ENCODE measurements around the gene GALNT9.

Gene GALNT9

DNA sequence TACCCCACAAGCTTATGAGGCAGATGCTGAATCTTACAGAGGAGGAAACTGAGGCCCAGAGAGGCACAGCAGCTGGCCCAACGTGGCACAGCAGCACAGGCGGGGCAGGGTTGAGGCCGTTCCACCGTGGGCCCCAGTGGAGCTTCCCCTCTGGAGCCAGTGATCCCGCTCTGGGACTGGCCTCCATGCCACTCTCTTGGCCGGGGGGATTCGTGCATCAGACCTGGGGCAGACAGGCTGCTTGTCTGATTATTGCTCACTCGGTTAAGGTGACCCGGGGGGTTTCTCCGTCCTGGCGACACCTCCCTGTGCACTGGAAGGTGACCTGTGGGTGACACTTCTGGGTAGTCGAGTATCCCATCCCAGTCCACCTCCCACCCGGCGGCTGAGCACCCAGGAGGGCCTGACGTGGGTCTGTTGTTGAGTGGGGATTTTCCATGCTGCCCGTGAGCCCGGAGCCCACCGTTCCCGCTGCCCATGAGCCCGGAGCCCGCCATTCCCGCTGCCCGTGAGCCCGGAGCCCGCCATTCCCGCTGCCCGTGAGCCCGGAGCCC lies 157.3 kb downstream of the GALNT9 start:
- no peak for DNase-seq (ENCODE audit: low spot score)
- TF ChIP-seq, protein P1, sequence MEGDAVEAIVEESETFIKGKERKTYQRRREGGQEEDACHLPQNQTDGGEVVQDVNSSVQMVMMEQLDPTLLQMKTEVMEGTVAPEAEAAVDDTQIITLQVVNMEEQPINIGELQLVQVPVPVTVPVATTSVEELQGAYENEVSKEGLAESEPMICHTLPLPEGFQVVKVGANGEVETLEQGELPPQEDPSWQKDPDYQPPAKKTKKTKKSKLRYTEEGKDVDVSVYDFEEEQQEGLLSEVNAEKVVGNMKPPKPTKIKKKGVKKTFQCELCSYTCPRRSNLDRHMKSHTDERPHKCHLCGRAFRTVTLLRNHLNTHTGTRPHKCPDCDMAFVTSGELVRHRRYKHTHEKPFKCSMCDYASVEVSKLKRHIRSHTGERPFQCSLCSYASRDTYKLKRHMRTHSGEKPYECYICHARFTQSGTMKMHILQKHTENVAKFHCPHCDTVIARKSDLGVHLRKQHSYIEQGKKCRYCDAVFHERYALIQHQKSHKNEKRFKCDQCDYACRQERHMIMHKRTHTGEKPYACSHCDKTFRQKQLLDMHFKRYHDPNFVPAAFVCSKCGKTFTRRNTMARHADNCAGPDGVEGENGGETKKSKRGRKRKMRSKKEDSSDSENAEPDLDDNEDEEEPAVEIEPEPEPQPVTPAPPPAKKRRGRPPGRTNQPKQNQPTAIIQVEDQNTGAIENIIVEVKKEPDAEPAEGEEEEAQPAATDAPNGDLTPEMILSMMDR (IDR thresholded peaks at IDR 0.05) = no peak
- Histone ChIP-seq H3K27ac (no peak overlapping the region), H3K4me3 (no peak overlapping the region)

DNA sequence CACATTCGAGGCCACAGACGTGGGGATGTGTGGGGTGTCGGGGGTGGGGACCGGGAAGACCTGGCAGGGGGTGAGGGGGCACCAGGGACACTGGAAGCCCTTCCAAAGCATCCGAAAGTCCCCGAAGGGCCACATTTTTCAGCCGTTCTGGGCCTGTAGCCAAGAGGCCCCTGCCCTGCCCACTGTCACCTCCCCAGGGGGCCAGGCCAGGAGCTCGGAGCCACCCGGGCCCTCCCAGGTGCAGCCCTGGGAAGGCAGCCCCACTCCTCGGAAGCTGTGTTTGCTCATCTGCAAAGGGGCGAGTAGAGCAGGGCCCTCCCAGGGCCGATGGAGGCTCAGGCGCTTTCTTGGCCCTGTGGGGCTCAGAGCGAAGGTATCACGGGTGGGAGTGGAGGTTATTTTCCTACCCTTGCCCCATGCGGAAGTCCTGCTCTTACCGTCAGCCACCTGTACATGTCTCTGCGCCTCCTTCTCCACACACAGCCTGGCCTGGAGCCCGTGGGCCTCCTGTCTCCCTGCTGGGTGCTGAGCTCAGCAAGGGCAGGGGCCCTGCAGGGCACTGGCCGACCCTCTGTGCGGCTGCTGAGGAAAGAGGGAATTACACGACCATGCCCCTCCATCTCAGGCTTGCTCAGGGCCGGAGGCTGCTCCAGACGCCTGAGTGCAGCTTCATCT lies 158.0 kb downstream of the GALNT9 start:
- Histone ChIP-seq H3K4me3 (no peak overlapping the region), H3K27ac (no peak overlapping the region)
- no peak for DNase-seq (ENCODE audit: low spot score)
- TF ChIP-seq, protein P1 (IDR thresholded peaks at IDR 0.05) = no peak

DNA sequence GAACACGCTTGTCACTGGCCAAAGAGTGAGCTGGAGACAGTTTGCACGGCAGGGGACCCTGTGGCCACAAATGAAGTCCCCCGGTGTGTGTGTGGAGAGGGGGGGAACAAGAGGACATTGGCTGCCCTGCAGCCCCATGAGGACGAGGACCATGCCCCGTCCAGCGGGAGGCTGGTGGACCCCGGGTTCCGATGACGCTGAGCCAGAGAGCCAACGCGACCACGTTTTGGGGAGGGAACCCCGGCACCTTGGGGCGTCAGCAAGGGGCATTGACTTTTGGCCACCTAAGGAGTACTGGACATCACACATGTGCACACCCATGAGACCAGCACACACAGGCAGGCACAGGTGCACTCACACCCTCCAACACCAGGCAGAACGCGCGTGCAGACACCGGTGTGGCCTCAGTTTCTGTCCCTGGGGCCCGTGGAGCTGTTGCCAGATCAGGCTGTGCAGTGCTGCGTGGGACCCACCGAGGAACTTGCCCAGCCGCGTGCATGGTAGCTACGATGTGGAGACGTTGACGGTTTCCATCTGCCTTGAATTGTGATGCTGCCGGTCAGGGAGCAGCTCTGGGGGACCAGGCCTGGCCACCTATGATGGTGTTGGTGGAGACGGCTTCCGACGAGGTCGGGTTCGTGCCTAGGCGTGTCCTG lies 158.6 kb downstream of the GALNT9 start:
- DNase-seq (ENCODE audit: low spot score) = no peak
- TF ChIP-seq, protein P1 (IDR thresholded peaks at IDR 0.05) = no peak
- H3K4me3 ChIP-seq = no peak overlapping the region
- no peak overlapping the region for H3K27ac ChIP-seq

DNA sequence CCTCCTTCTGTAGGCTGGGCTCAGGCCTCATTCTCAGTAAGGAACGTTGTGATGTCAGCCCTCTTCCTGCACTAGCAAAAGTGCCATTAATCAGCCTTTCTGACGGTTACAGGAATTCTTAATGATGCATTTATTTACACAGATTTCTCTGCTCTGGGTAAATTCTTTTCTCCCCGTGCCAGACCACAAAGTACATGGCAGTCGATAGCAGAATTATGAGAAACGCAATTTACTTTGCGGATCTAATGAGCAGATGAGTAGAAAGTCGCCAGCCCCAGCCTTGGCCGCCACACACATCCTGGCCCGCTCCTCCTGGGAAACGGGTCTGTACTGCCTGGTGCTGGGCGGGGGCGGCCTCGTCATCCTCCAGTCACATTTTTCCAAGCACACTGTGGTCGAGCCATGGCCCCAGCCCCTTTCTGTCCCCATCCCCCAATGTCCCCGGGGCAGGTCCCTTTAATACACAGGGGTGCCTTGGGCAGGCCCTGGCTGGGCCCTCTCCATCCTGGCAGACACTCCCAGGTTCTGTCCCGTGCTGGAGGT lies 159.2 kb downstream of the GALNT9 start:
- Histone ChIP-seq H3K4me3 (no peak overlapping the region), H3K27ac (no peak overlapping the region)
- DNase-seq (ENCODE audit: low spot score) = no peak
- TF ChIP-seq, protein P1 (IDR thresholded peaks at IDR 0.05) = no peak

DNA sequence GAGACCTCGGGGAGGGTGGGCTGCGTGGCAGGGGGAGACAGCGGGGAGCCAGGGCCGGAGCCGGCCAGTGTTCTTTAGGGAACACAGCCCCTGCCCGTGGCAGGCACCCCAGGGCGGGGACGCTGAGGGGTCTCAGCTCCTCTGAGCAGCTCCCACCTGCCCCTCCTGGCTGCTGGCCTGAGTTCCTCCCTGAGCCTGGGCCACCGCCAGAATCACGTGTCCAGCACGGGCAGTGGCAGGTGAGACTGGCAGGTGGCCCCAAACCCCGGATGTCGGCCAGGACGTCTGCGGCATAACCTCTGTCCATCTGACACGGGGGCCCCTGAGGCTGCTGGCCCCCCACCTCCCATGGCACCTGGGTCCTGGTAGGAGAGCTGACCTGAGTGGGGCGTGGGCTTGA lies 160.0 kb downstream of the GALNT9 start:
- no peak overlapping the region for H3K27ac ChIP-seq
- TF ChIP-seq, protein P1 (IDR thresholded peaks at IDR 0.05) = no peak
- DNase-seq (ENCODE audit: low spot score) = no peak
- no peak overlapping the region for H3K4me3 ChIP-seq

DNA sequence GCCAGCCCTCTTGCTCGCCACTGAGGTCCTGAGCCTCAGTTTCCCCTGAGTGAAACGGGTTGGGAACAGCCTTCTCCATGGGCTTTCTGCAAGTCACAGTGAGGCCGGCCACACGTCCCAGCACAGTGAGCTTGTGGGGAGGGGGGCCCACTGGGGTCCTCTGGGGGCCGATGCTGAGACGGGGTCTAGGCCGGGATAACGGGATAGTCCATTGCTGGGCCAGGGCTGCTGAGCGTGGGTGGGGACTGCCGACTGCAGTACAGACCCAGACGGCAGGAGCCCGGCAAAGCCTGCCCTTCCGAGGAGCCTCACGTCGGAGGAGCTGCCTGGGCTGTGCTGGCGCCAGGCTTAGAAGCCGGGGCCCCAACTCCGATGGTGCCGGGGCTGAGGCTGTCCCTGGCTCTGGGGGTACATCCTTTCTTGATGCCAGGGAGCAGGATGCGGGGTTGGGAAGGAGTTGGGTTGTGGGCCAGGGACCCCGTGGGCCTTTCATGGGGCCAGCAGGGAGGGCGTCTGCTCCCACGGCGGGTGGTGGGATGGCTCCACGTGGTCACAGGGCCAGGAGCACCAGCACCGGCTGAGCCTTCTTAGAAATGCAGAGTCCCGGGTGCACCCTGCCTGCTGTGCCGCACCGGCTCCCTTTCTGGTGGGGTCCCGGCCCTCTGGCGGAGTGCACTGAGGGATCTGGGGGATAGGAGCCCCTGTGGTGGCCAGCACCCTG lies 160.9 kb downstream of the GALNT9 start:
- no peak for DNase-seq (ENCODE audit: low spot score)
- Histone ChIP-seq H3K4me3 (no peak overlapping the region), H3K27ac (no peak overlapping the region)
- TF ChIP-seq, protein P1 (IDR thresholded peaks at IDR 0.05) = no peak
